ENCODE measurements around the gene RORB. TPM values are rescaled to one million over a fixed set of nuclear protein-coding genes. Genes with fewer than 3 reads are reported as not detected.

The RORB gene
- total and polyA plus RNA-seq, 4 experiments from 2014 or later = not detected

DNA sequence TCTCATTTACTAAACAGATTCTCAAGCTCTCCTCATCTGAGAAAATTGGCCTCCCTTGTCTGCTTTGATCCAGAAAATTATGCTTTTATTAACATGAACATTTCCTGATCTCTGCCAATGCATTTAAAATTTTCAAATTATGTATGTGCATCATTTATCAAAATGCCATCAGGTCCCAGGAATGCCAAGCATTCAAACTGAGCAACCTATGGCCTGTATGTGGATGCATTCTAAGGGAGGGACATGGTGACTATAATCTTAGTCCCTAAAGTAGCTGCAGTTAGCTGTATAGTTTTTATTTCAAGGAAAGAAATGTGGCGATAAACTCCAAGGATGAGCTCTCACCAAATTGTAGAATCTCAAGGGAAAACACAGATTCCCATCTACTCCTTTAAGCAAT lies 9.7 kb upstream of the RORB start:
- H3K27me3 ChIP-seq (ENCODE audit: insufficient read depth, low read length) = no peaks in the 10 kb centered on the region
- Mint-ChIP-seq H3K36me3 (no peaks in the 10 kb centered on the region), H3K4me3 (no peak overlapping the region), H3K27ac (no peak overlapping the region), H3K27me3 (peaks cover 0 to 2% of the 10 kb centered on the region in 2 donors), H3K9me3 (peaks cover 0 to 2% (median 0%) of the 10 kb centered on the region in 8 donors), H3K4me1 (no peaks in the 10 kb centered on the region)
- no peak overlapping the region for H3K27ac ChIP-seq (ENCODE audit: low read depth, low read length)
- CTCF ChIA-PET (ENCODE audit: partially characterized antibody) = interaction anchor here (0.6 kb wide), 1 partner anchor 1846 kb away, joined by 3 read pairs; no protein-coding TSS in a partner anchor
- POLR2A ChIA-PET (ENCODE audit: partially characterized antibody) = no interaction called here
- intact Hi-C loops (cut with micrococcal nuclease) = no loop called here
- H3K4me1 ChIP-seq (ENCODE audit: insufficient read depth, low read length) = no peaks in the 10 kb centered on the region
- no peaks in the 10 kb centered on the region for H3K36me3 ChIP-seq (ENCODE audit: insufficient read depth, low read length)
- no peak overlapping the region for H3K4me3 ChIP-seq (ENCODE audit: low read length in 2 of 2)
- no peak for DNase-seq
- no peaks in the 10 kb centered on the region for H3K9me3 ChIP-seq (ENCODE audit: control insufficient read depth in 1 of 2, low read length in 2 of 2)

DNA sequence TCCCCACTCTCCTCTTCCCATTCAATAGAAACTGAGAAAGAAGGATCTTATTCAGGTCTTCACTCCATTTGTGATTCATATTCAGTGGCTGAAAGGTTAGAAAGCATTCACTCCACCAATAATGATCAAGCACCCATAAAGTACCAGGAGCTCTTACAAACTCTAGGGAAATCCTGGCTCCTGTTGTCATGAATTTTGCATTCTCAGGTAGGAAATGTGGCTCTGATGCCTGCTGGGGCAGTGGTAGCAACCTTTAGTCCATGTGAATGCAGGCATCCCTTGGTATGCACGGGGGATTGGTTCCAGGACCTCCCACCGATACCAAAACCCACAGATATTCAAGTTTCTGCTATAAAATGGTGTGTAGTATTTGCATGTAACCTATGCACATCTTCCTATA lies 3.6 kb upstream of the RORB start:
- no peaks in the 10 kb centered on the region for H3K36me3 Mint-ChIP-seq
- no peak for DNase-seq
- peaks cover 11 to 14% (median 12%) of the 10 kb centered on the region in 4 donors for H3K4me1 Mint-ChIP-seq
- POLR2A ChIA-PET (ENCODE audit: partially characterized antibody) = no interaction called here
- Histone ChIP-seq H3K4me1 (ENCODE audit: insufficient read depth, low read length) (peaks cover 4% of the 10 kb centered on the region), H3K27ac (ENCODE audit: low read depth, low read length) (no peak overlapping the region), H3K4me3 (ENCODE audit: low read length in 2 of 2) (no peak overlapping the region), H3K27me3 (ENCODE audit: insufficient read depth, low read length) (peaks cover 12% of the 10 kb centered on the region), H3K9me3 (ENCODE audit: control insufficient read depth in 1 of 2, low read length in 2 of 2) (no peaks in the 10 kb centered on the region), H3K36me3 (ENCODE audit: insufficient read depth, low read length) (no peaks in the 10 kb centered on the region)
- H3K4me3 Mint-ChIP-seq = no peak overlapping the region
- intact Hi-C loops (cut with micrococcal nuclease) = no loop called here
- peaks cover 11 to 18% of the 10 kb centered on the region in 2 donors for H3K27me3 Mint-ChIP-seq
- CTCF ChIA-PET (ENCODE audit: partially characterized antibody) = no interaction called here
- H3K9me3 Mint-ChIP-seq = peaks cover 0 to 2% (median 0%) of the 10 kb centered on the region in 8 donors
- H3K27ac Mint-ChIP-seq = no peak overlapping the region

DNA sequence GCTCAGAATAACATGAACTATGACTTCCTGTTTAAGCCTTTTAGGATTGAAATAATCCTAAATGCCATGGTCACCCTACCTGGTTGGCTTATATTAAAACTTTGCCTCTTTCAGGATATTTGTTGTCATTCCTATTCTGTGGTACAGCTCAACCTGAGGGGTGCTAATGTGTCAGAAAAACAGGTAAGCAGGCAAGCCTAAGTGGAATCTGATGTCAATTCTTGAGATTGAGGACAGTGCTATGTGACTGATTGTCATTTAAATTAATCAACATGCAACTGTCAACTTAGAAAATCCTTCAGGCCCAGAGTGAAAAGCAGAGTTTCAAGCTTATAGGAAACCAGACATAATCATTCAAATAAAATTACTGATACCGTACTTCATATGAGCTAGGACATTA lies 2.6 kb upstream of the RORB start:
- no peak overlapping the region for H3K27ac ChIP-seq (ENCODE audit: low read depth, low read length)
- CTCF ChIA-PET (ENCODE audit: partially characterized antibody) = no interaction called here

GRCh38 chr9:74496406-74496805 lies 729 bp upstream of the RORB start:
- Histone ChIP-seq H3K4me3 (ENCODE audit: low read length in 2 of 2) (no peak overlapping the region), H3K27me3 (ENCODE audit: insufficient read depth, low read length) (peaks cover 23% of the 10 kb centered on the region), H3K27ac (ENCODE audit: low read depth, low read length) (no peak overlapping the region), H3K4me1 (ENCODE audit: insufficient read depth, low read length) (peaks cover 11% of the 10 kb centered on the region), H3K9me3 (ENCODE audit: control insufficient read depth in 1 of 2, low read length in 2 of 2) (no peaks in the 10 kb centered on the region), H3K36me3 (ENCODE audit: insufficient read depth, low read length) (no peaks in the 10 kb centered on the region)
- Mint-ChIP-seq H3K36me3 (peaks cover 0 to 2% of the 10 kb centered on the region in 2 donors), H3K27ac (peak overlapping the region in 1 of 7 donors; percentile 31), H3K4me3 (peak overlapping the region; percentile 52 to 97 (median 92)), H3K27me3 (peaks cover 34 to 35% of the 10 kb centered on the region in 2 donors), H3K4me1 (peaks cover 20 to 35% (median 22%) of the 10 kb centered on the region in 4 donors), H3K9me3 (no peaks in the 10 kb centered on the region)
- ChIA-PET CTCF (ENCODE audit: partially characterized antibody) (no interaction called here), POLR2A (ENCODE audit: partially characterized antibody) (no interaction called here)
- DNase-seq = no peak
- intact Hi-C loops (cut with micrococcal nuclease) = no loop called here

More for the DNA sequence above, 2.6 kb upstream of the RORB start:
- H3K27ac Mint-ChIP-seq = no peak overlapping the region
- H3K27me3 Mint-ChIP-seq = peaks cover 18 to 22% of the 10 kb centered on the region in 2 donors
- Histone ChIP-seq H3K4me1 (ENCODE audit: insufficient read depth, low read length) (peaks cover 11% of the 10 kb centered on the region), H3K4me3 (ENCODE audit: low read length in 2 of 2) (no peak overlapping the region), H3K36me3 (ENCODE audit: insufficient read depth, low read length) (no peaks in the 10 kb centered on the region), H3K9me3 (ENCODE audit: control insufficient read depth in 1 of 2, low read length in 2 of 2) (no peaks in the 10 kb centered on the region), H3K27me3 (ENCODE audit: insufficient read depth, low read length) (peaks cover 19% of the 10 kb centered on the region)
- DNase-seq = no peak
- intact Hi-C loops (cut with micrococcal nuclease) = no loop called here
- peaks cover 0 to 2% (median 0%) of the 10 kb centered on the region in 8 donors for H3K9me3 Mint-ChIP-seq
- H3K36me3 Mint-ChIP-seq = no peaks in the 10 kb centered on the region
- H3K4me1 Mint-ChIP-seq = peaks cover 14 to 23% (median 18%) of the 10 kb centered on the region in 4 donors
- POLR2A ChIA-PET (ENCODE audit: partially characterized antibody) = no interaction called here
- no peak overlapping the region for H3K4me3 Mint-ChIP-seq

- peak overlapping the region in 5 of 7 donors; percentile 29 to 85 (median 70) for H3K27ac Mint-ChIP-seq
- ChIA-PET CTCF (ENCODE audit: partially characterized antibody) (no interaction called here), POLR2A (ENCODE audit: partially characterized antibody) (no interaction called here)
- Histone ChIP-seq H3K27ac (ENCODE audit: low read depth, low read length) (no peak overlapping the region), H3K36me3 (ENCODE audit: insufficient read depth, low read length) (no peaks in the 10 kb centered on the region), H3K9me3 (ENCODE audit: control insufficient read depth in 1 of 2, low read length in 2 of 2) (no peaks in the 10 kb centered on the region), H3K4me3 (ENCODE audit: low read length in 2 of 2) (peak overlapping the region in 1 of 2 donors; percentile 23), H3K4me1 (ENCODE audit: insufficient read depth, low read length) (peaks cover 11% of the 10 kb centered on the region), H3K27me3 (ENCODE audit: insufficient read depth, low read length) (peaks cover 23% of the 10 kb centered on the region)
- peak overlapping the region; percentile 86 to 97 (median 93) for H3K4me3 Mint-ChIP-seq
- H3K27me3 Mint-ChIP-seq = peaks cover 35 to 38% of the 10 kb centered on the region in 2 donors
- H3K4me1 Mint-ChIP-seq = peaks cover 20 to 35% (median 22%) of the 10 kb centered on the region in 4 donors
- intact Hi-C loops (cut with micrococcal nuclease) = no loop called here
- DNase-seq = peak in 3 of 5 donors; percentile 5 to 12 (median 12)
- H3K36me3 Mint-ChIP-seq = peaks cover 0 to 2% of the 10 kb centered on the region in 2 donors
- H3K9me3 Mint-ChIP-seq = no peaks in the 10 kb centered on the region
These were observed 849 bp downstream of the RORB start for GRCh38 chr9:74497748-74498620.

DNA sequence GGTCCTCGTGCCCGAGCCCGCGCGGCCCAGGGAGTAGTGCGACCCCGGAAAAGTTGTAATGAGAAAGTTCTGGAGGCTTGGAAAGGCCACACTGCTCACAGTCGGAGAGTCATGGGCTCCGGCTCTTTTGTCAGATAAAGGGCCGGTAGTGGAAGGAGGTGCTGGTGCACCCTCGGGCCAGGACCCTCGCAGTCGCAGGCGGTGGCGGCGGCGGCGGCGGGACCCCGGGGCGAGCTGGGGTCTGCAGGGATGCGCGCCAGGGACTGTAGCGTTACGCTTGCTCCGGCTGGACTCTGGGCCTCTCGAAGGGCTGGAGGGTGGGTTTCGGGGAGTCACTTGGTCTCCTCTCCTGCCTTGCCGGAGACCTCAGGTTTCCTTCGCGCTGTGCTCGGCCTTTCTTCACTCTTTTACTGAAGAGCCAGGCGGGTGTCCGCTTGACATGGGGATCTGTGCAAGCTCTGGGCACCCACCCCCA lies 1.5 kb downstream of the RORB start:
- Histone ChIP-seq H3K36me3 (ENCODE audit: insufficient read depth, low read length) (no peaks in the 10 kb centered on the region), H3K27me3 (ENCODE audit: insufficient read depth, low read length) (peaks cover 23% of the 10 kb centered on the region), H3K27ac (ENCODE audit: low read depth, low read length) (no peak overlapping the region), H3K9me3 (ENCODE audit: control insufficient read depth in 1 of 2, low read length in 2 of 2) (no peaks in the 10 kb centered on the region), H3K4me3 (ENCODE audit: low read length in 2 of 2) (peak overlapping the region in 1 of 2 donors; percentile 23), H3K4me1 (ENCODE audit: insufficient read depth, low read length) (peaks cover 11% of the 10 kb centered on the region)
- peak overlapping the region; percentile 49 to 89 (median 72) for H3K4me3 Mint-ChIP-seq
- peaks cover 0 to 2% of the 10 kb centered on the region in 2 donors for H3K36me3 Mint-ChIP-seq
- H3K27me3 Mint-ChIP-seq = peaks cover 38% of the 10 kb centered on the region in 2 donors
- DNase-seq = peak in 1 of 5 donors; percentile 19
- POLR2A ChIA-PET (ENCODE audit: partially characterized antibody) = no interaction called here
- no peak overlapping the region for H3K27ac Mint-ChIP-seq
- intact Hi-C loops (cut with micrococcal nuclease) = no loop called here
- no peaks in the 10 kb centered on the region for H3K9me3 Mint-ChIP-seq
- peaks cover 20 to 35% (median 22%) of the 10 kb centered on the region in 4 donors for H3K4me1 Mint-ChIP-seq
- CTCF ChIA-PET (ENCODE audit: partially characterized antibody) = no interaction called here

DNA sequence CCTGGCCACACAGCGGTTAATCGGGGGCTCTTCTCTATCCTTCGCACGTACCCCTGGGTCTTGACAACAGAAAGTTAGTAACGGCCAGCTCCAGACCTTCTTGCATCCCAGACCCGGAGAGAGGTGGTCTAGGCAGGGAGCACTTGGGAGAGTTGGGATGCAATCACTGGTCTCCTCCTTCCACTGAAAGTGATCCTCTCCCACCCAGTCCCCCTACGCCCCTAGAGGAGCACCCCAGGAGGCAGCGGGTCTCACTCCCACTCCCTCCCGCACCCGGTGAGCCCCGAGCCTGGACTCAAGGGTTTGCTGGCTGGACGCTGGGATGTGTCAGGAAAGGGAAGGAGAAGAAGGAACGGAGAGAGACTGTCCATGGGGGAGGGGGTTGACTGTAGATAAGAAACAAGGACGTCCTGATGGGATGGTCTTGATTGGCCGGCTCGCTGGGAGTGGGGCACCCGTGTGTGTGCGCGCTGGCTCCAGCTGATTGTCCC lies 2.0 kb downstream of the RORB start:
- peaks cover 0 to 2% of the 10 kb centered on the region in 2 donors for H3K36me3 Mint-ChIP-seq
- Histone ChIP-seq H3K9me3 (ENCODE audit: control insufficient read depth in 1 of 2, low read length in 2 of 2) (no peaks in the 10 kb centered on the region), H3K27ac (ENCODE audit: low read depth, low read length) (no peak overlapping the region), H3K4me3 (ENCODE audit: low read length in 2 of 2) (no peak overlapping the region), H3K4me1 (ENCODE audit: insufficient read depth, low read length) (peaks cover 11% of the 10 kb centered on the region), H3K36me3 (ENCODE audit: insufficient read depth, low read length) (no peaks in the 10 kb centered on the region), H3K27me3 (ENCODE audit: insufficient read depth, low read length) (peaks cover 23% of the 10 kb centered on the region)
- CTCF ChIA-PET (ENCODE audit: partially characterized antibody) = no interaction called here
- no peak overlapping the region for H3K27ac Mint-ChIP-seq
- DNase-seq = peak in 1 of 5 donors; percentile 31
- no peaks in the 10 kb centered on the region for H3K9me3 Mint-ChIP-seq
- H3K4me3 Mint-ChIP-seq = peak overlapping the region; percentile 54 to 78 (median 71)
- intact Hi-C loops (cut with micrococcal nuclease) = no loop called here
- POLR2A ChIA-PET (ENCODE audit: partially characterized antibody) = no interaction called here
- peaks cover 20 to 35% (median 22%) of the 10 kb centered on the region in 4 donors for H3K4me1 Mint-ChIP-seq
- H3K27me3 Mint-ChIP-seq = peaks cover 38% of the 10 kb centered on the region in 2 donors
